ENCODE measurements around the gene SCN2B. TPM values are rescaled to one million over a fixed set of nuclear protein-coding genes. Genes with fewer than 3 reads are reported as not detected.

Gene SCN2B, protein sequence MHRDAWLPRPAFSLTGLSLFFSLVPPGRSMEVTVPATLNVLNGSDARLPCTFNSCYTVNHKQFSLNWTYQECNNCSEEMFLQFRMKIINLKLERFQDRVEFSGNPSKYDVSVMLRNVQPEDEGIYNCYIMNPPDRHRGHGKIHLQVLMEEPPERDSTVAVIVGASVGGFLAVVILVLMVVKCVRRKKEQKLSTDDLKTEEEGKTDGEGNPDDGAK
- not detected in 2 replicates for total RNA-seq

GRCh38 chr11:118175993-118176777 is at the start of gene SCN2B:
SCN2B (minus strand) TSS chr11:118176639; CDS start chr11:118176431, 208 bp downstream.

GRCh38 chr11:118224511-118225188 is 48.2 kb upstream of the SCN2B start, which contains the start of gene JAML:
JAML (minus strand) TSS chr11:118225011; CDS start chr11:118214866, 10,145 bp downstream.

DNA sequence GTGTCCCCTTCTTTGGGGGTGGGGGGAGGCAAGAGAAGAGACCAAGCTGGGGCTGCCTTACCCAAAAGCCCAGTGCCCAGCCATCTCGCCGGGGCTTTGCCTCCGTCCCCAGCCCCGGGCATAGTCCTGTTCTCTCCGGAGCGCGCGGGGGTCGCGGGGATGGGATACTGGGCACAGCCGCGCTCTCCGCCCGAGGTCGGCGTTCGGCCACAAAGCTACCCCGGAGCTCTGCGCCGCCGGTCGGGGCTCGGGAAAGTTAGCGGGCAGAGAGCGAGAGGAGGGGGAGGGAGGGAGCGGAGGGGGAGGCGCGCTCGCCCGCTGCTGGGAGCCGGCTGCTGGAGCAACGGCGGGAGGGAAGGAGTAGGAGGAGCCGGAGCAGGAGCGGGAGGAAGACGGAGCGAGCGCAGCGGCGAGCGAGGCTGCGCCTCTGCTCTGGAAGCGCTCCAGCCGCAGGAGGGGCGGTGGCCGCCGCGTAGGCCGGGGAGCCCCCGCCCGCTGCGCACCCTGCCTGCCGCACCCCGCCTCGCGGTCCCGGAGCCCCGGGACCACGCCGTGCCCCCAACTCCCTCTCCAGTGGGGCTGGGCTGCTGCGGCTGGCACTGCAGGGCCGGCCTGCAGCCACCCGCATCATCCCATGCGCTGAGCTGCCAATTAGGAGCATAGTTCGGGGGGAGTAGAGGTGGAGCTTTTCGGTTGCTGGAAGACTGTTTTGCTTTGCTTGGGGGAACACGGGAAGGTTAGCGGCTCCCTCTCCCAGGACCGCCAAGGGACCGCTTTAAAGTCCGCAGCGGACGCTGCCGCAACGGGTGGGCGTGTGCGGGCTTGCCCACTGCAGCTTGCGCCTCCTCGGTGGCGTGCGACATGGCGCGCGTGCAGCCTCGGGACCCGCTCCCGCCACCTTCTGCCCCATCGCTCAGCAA is 23.6 kb downstream of the SCN2B start, which contains the start of gene SCN4B:
TSS of gene SCN4B (minus strand) at position 272 of the 920 bp plus-strand sequence. CDS start at position 122, 150 bp downstream.

Other genes starting within 250 kb of the SCN2B start
- gene TMPRSS13, start 247.2 kb downstream of the SCN2B start, total RNA-seq = not detected in 2 replicates
- not detected in 2 replicates for gene IL10RA, start 190.2 kb downstream of the SCN2B start, total RNA-seq
- gene TMPRSS4, start 99.6 kb downstream of the SCN2B start, total RNA-seq = not detected in 2 replicates
- gene SMIM35, start 89.7 kb downstream of the SCN2B start, total RNA-seq = not detected in 2 replicates
- gene SCN4B, start 23.8 kb downstream of the SCN2B start, total RNA-seq = under 0.01 and 0.15 TPM in 2 replicates
- gene JAML, start 48.4 kb upstream of the SCN2B start, total RNA-seq = 0.65 and 1.2 TPM in 2 replicates
- 14.6 and 20.1 TPM in 2 replicates for gene MPZL3, start 75.7 kb upstream of the SCN2B start, total RNA-seq
- gene MPZL2, start 87.7 kb upstream of the SCN2B start, total RNA-seq = 82.5 and 180 TPM in 2 replicates
- not detected in 2 replicates for gene CD3E, start 128.1 kb upstream of the SCN2B start, total RNA-seq
- not detected in 2 replicates for gene CD3D, start 166.1 kb upstream of the SCN2B start, total RNA-seq
- not detected in 2 replicates for gene CD3G, start 167.7 kb upstream of the SCN2B start, total RNA-seq
- gene UBE4A, start 183.0 kb upstream of the SCN2B start, total RNA-seq = 24.7 and 29.3 TPM in 2 replicates
- 52.9 and 155 TPM in 2 replicates for gene ATP5MG, start 225.0 kb upstream of the SCN2B start, total RNA-seq

All from epithelial cell of umbilical artery (primary cell).